CD14-positive monocyte (primary cell): Measurements from ENCODE around the gene DLGAP1. TPM values are rescaled to one million over a fixed set of nuclear protein-coding genes. Genes with fewer than 3 reads are reported as not detected.

Experiments
- DNase-seq, 3 donors: peaks; one replicate each; pipeline ENCODE4 v3.0.0-alpha.2; 2011 to 2022
- H2AFZ ChIP-seq: 2 replicates; pipeline ENCODE4 v1.6.0; 2012; ENCODE audit warnings: mild to moderate bottlenecking, low read depth, low read length, inconsistent platforms; ENCODE audit not compliant: insufficient read depth, poor library complexity, severe bottlenecking
- H3K27ac ChIP-seq, 2 donors: 1 replicate in 1 of 2; 2 replicates in 1 of 2; pipeline ENCODE4 v1.5.1; 2012 to 2013; ENCODE audit warnings: low read length in 2 of 2, control low read depth in 1 of 2, inconsistent platforms in 1 of 2, low read depth in 1 of 2, mild to moderate bottlenecking in 1 of 2
- H3K27me3 ChIP-seq, 2 donors: one replicate each; pipeline versions ENCODE4 v1.6.0 to v1.6.1; 2011 to 2013; ENCODE audit warnings: low read length in 2 of 2; ENCODE audit not compliant: control insufficient read depth in 2 of 2, insufficient read depth in 2 of 2
- H3K36me3 ChIP-seq, 2 donors: replicated peaks in 1 of 2; 1 replicate in 1 of 2; 2 replicates in 1 of 2; pipeline versions ENCODE4 v1.5.1 to v1.6.1; 2012 to 2013; ENCODE audit warnings: low read length in 2 of 2, control low read depth in 1 of 2, inconsistent platforms in 1 of 2, mild to moderate bottlenecking in 1 of 2; ENCODE audit not compliant: insufficient read depth in 2 of 2, control insufficient read depth in 1 of 2
- H3K4me1 ChIP-seq, 2 donors: 1 replicate in 1 of 2; 2 replicates in 1 of 2; pipeline versions ENCODE4 v1.5.1 to v1.6.1; 2012 to 2013; ENCODE audit warnings: low read length in 2 of 2, control low read depth in 1 of 2, inconsistent platforms in 1 of 2, mild to moderate bottlenecking in 1 of 2, moderate library complexity in 1 of 2; ENCODE audit not compliant: insufficient read depth in 2 of 2, control insufficient read depth in 1 of 2
- H3K4me2 ChIP-seq: replicated peaks from 2 replicates; pipeline ENCODE3; 2012; ENCODE audit warnings: low read length, moderate library complexity, mild to moderate bottlenecking; ENCODE audit not compliant: poor library complexity, severe bottlenecking; ENCODE audit errors: extremely low read depth
- H3K4me3 ChIP-seq, 3 experiments: fragments of 200-600 bp in 1 of 3; sonication (generic) in 1 of 3; replicated peaks in 1 of 3; 1 replicate in 2 of 3; 2 replicates in 1 of 3; pipeline ENCODE4 v1.5.1; 2011 to 2013; ENCODE audit warnings: low read length in 3 of 3, mild to moderate bottlenecking in 3 of 3, control low read depth in 2 of 3, low read depth in 2 of 3, inconsistent platforms in 1 of 3, moderate library complexity in 1 of 3
- H3K79me2 ChIP-seq: 2 replicates; pipeline ENCODE4 v1.6.0; 2012; ENCODE audit warnings: mild to moderate bottlenecking, control low read depth, inconsistent platforms, low read length, moderate library complexity; ENCODE audit not compliant: insufficient read depth
- H3K9ac ChIP-seq: 2 replicates; pipeline ENCODE4 v1.6.0; 2017; ENCODE audit warnings: low read length, mild to moderate bottlenecking; ENCODE audit not compliant: insufficient read depth, poor library complexity, severe bottlenecking
- H3K9me3 ChIP-seq, 2 donors: replicated peaks in 1 of 2; 1 replicate in 1 of 2; 2 replicates in 1 of 2; pipeline versions ENCODE4 v1.5.1 to v1.6.1; 2012 to 2013; ENCODE audit warnings: low read length in 2 of 2, control low read depth in 1 of 2; ENCODE audit not compliant: control insufficient read depth in 1 of 2, insufficient read depth in 1 of 2
- H4K20me1 ChIP-seq: 2 replicates; pipeline ENCODE4 v1.6.0; 2012; ENCODE audit warnings: mild to moderate bottlenecking, low read length, control low read depth, moderate library complexity; ENCODE audit not compliant: insufficient read depth
- H3K27ac Mint-ChIP-seq, 7 donors: one replicate each; pipeline ENCODE4 v1.8.0; 2020; ENCODE audit warnings: mild to moderate bottlenecking in 7 of 7, mixed read lengths in 7 of 7, moderate library complexity in 6 of 7, inconsistent platforms in 2 of 7
- H3K27me3 Mint-ChIP-seq, 3 donors: one replicate each; pipeline ENCODE4 v1.8.0; 2021 to 2022; ENCODE audit warnings: low read depth in 3 of 3, mild to moderate bottlenecking in 3 of 3, mixed read lengths in 3 of 3, moderate library complexity in 3 of 3, inconsistent platforms in 1 of 3
- H3K36me3 Mint-ChIP-seq, 2 donors: one replicate each; pipeline ENCODE4 v1.8.0; 2020; ENCODE audit warnings: mixed read lengths in 2 of 2, inconsistent platforms in 1 of 2, mild to moderate bottlenecking in 1 of 2
- H3K4me1 Mint-ChIP-seq: one replicate; pipeline ENCODE4 v1.8.0; 2020; ENCODE audit warnings: mild to moderate bottlenecking, mixed read lengths
- H3K4me3 Mint-ChIP-seq, 2 donors: one replicate each; pipeline ENCODE4 v1.8.0; 2020; ENCODE audit warnings: mild to moderate bottlenecking in 2 of 2, mixed read lengths in 2 of 2, moderate library complexity in 1 of 2
- H3K9me3 Mint-ChIP-seq, 7 donors: one replicate each; pipeline ENCODE4 v1.8.0; 2020 to 2022; ENCODE audit warnings: mixed read lengths in 7 of 7, mild to moderate bottlenecking in 6 of 7, moderate library complexity in 6 of 7, inconsistent platforms in 2 of 7
- CTCF ChIP-seq: fragments of 200-600 bp; IDR thresholded peaks from one replicate; pipeline ENCODE4 v1.8.0; 2022; ENCODE audit warnings: antibody characterized with exemption, mild to moderate bottlenecking
- WGBS: methylation state at CpG from one replicate; pipeline ENCODE4 v1.1.5; 2013; ENCODE audit warnings: missing lambda C conversion rate; ENCODE audit not compliant: insufficient coverage; 5-methylcytosine and 5-hydroxymethylcytosine counted together
- intact Hi-C, 2 donors: fragments of 100-400 bp; cut with micrococcal nuclease; formaldehyde crosslinking; loops; one replicate each; pipeline versions ENCODE4 v1.15.0 to v1.15.1; 2023
- polyA plus RNA-seq, 3 donors: library from polyadenylated mRNA; depleted of rRNA in 1 of 3; unstranded in 2 of 3; stranded (reverse) in 1 of 3; fragments of 300-500 nt in 2 of 3; fragments of >200 nt in 1 of 3; fragmentation: Illumina TruSeq in 2 of 3; gene quantifications; 1 replicate in 2 of 3; 2 replicates in 1 of 3; pipeline ENCODE4 v1.2.3, GENCODE V29; 2012 to 2021

Gene DLGAP1
- polyA plus RNA-seq, 3 donors, result 0.09 to 0.42 TPM; not detected in 1

GRCh38 chr18:3498698-3499471 lies 956.2 kb downstream of the DLGAP1 start:
- Histone ChIP-seq H3K79me2 (no peaks in the 10 kb centered on the region), H3K4me3 (peak overlapping the region in 1 of 3 experiments; percentile 63), H3K4me1 (peaks cover 10 to 21% of the 10 kb centered on the region in 2 donors), H3K9ac (peak overlapping the region; percentile 21), H3K27ac (no peak overlapping the region), H3K36me3 (no peaks in the 10 kb centered on the region), H2AFZ (peak overlapping the region; percentile 71), H3K4me2 (peak overlapping the region; percentile 70), H3K27me3 (peaks cover 34 to 39% of the 10 kb centered on the region in 2 donors), H3K9me3 (no peaks in the 10 kb centered on the region), H4K20me1 (no peaks in the 10 kb centered on the region)
- no peak for DNase-seq
- Mint-ChIP-seq H3K4me3 (peak overlapping the region; percentile 65 to 89), H3K9me3 (peaks cover 0 to 6% (median 2%) of the 10 kb centered on the region in 7 donors), H3K4me1 (peaks cover 27% of the 10 kb centered on the region), H3K36me3 (peaks cover 7 to 20% of the 10 kb centered on the region in 2 donors), H3K27me3 (peaks cover 36 to 40% (median 39%) of the 10 kb centered on the region in 3 donors), H3K27ac (peak overlapping the region in 2 of 7 donors; percentile 33 to 66)
- intact Hi-C loops, result no loop called here
- WGBS, result 10% methylated on average over 55 of the region's 58 CpGs
- TF ChIP-seq CTCF, result no peak

- no peaks in the 10 kb centered on the region for H3K79me2 ChIP-seq
- no peaks in the 10 kb centered on the region for H3K36me3 ChIP-seq
- no peaks in the 10 kb centered on the region for H4K20me1 ChIP-seq
- Mint-ChIP-seq H3K27ac (no peak overlapping the region), H3K27me3 (peaks cover 30 to 35% (median 30%) of the 10 kb centered on the region in 3 donors), H3K36me3 (peaks cover 7 to 20% of the 10 kb centered on the region in 2 donors), H3K4me3 (no peak overlapping the region), H3K9me3 (peaks cover 0 to 6% (median 0%) of the 10 kb centered on the region in 7 donors), H3K4me1 (peaks cover 35% of the 10 kb centered on the region)
- no peak overlapping the region for H3K27ac ChIP-seq
- intact Hi-C loops, result no loop called here
- H3K9me3 ChIP-seq, result no peaks in the 10 kb centered on the region
- H3K9ac ChIP-seq, result no peak overlapping the region
- peak in 2 of 3 donors; percentile 35 to 52 for DNase-seq
- H3K4me1 ChIP-seq, result peaks cover 12 to 25% of the 10 kb centered on the region in 2 donors
- no CpG with 5 or more reads among the region's 7 CpGs for WGBS
- H2AFZ ChIP-seq, result peak overlapping the region; percentile 37
- no peak for TF ChIP-seq CTCF
- H3K27me3 ChIP-seq, result peaks cover 29 to 33% of the 10 kb centered on the region in 2 donors
- H3K4me3 ChIP-seq, result no peak overlapping the region
- H3K4me2 ChIP-seq, result peak overlapping the region; percentile 18
Measured at GRCh38 chr18:3495691-3496430, 959.2 kb downstream of the DLGAP1 start.
